ENCODE results near the gene TEK. TPM values are rescaled to one million over a fixed set of nuclear protein-coding genes. Genes with fewer than 3 reads are reported as not detected.
A peak's percentile ranks its signal among the peaks of the same experiment; 100 is the strongest.

Gene TEK
- total and polyA plus RNA-seq, 3 donors from 2014 or later, result 3.2 to 3.9 (median 3.7) TPM

- no peaks in the 10 kb centered on the region for H3K4me1 ChIP-seq
- no peaks in the 10 kb centered on the region for H3K36me3 ChIP-seq (ENCODE audit: low read depth, missing control alignments)
- no peaks in the 10 kb centered on the region for H3K27me3 ChIP-seq
- H3K9me3 ChIP-seq, result no peaks in the 10 kb centered on the region
- H3K4me3 ChIP-seq, result no peak overlapping the region
- TF ChIP-seq POLR2A (IDR thresholded peaks at IDR 0.05) (no peak), CTCF (IDR thresholded peaks at IDR 0.05) (no peak)
- H3K27ac ChIP-seq, result no peak overlapping the region
- 42 to 60% methylated on average over 4 of the region's 4 CpGs for WGBS, 2 donors
- no peak for DNase-seq
- intact Hi-C loops (cut with DNase I; ENCODE audit: low total_unique reads), result no loop called here
Observed at GRCh38 chr9:27261517-27262211, 152.6 kb downstream of the TEK start.

GRCh38 chr9:27272103-27272502 is 163.1 kb downstream of the TEK start:
- Histone ChIP-seq H3K4me3 (no peak overlapping the region), H3K9me3 (no peaks in the 10 kb centered on the region), H3K4me1 (no peaks in the 10 kb centered on the region), H3K27ac (no peak overlapping the region), H3K36me3 (ENCODE audit: low read depth, missing control alignments) (no peaks in the 10 kb centered on the region), H3K27me3 (no peaks in the 10 kb centered on the region)
- DNase-seq, result no peak
- 96 to 97% methylated on average over 2 of the region's 2 CpGs for WGBS, 2 donors
- TF ChIP-seq CTCF (IDR thresholded peaks at IDR 0.05) (no peak), POLR2A (IDR thresholded peaks at IDR 0.05) (no peak)
- intact Hi-C loops (cut with DNase I; ENCODE audit: low total_unique reads), result no loop called here

GRCh38 chr9:27273186-27273585 is 164.2 kb downstream of the TEK start:
- no peaks in the 10 kb centered on the region for H3K4me1 ChIP-seq
- H3K36me3 ChIP-seq (ENCODE audit: low read depth, missing control alignments), result no peaks in the 10 kb centered on the region
- no peaks in the 10 kb centered on the region for H3K27me3 ChIP-seq
- H3K27ac ChIP-seq, result no peak overlapping the region
- intact Hi-C loops (cut with DNase I; ENCODE audit: low total_unique reads), result no loop called here
- no peak for DNase-seq
- no peak overlapping the region for H3K4me3 ChIP-seq
- TF ChIP-seq POLR2A (IDR thresholded peaks at IDR 0.05) (no peak), CTCF (IDR thresholded peaks at IDR 0.05) (no peak)
- H3K9me3 ChIP-seq, result no peaks in the 10 kb centered on the region
- WGBS, 2 donors, result 78 to 96% methylated on average over 1 of the region's 1 CpG

GRCh38 chr9:27276193-27277030 is 167.4 kb downstream of the TEK start:
- Histone ChIP-seq H3K36me3 (ENCODE audit: low read depth, missing control alignments) (no peaks in the 10 kb centered on the region), H3K4me1 (peaks cover 5% of the 10 kb centered on the region), H3K9me3 (no peaks in the 10 kb centered on the region), H3K4me3 (no peak overlapping the region), H3K27me3 (no peaks in the 10 kb centered on the region), H3K27ac (no peak overlapping the region)
- intact Hi-C loops (cut with DNase I; ENCODE audit: low total_unique reads), result no loop called here
- 24 to 35% methylated on average over 12 of the region's 12 CpGs for WGBS, 2 donors
- DNase-seq, result no peak
- no peak for TF ChIP-seq POLR2A (IDR thresholded peaks at IDR 0.05)
- TF ChIP-seq CTCF (IDR thresholded peaks at IDR 0.05), result peak; percentile 72 to 96 (median 74)

Data from testis (tissue), 3 donors.